GM12892 (cell line): Measurements from ENCODE around the gene ZNF385C.

Experiments used
- POLR2A ChIP-seq: IDR thresholded peaks from 2 replicates; pipeline ENCODE4 v1.6.1; 2011; ENCODE audit warnings: low read depth, low read length, control low read depth
- POLR2AphosphoS5 ChIP-seq: IDR thresholded peaks from 2 replicates; pipeline ENCODE4 v1.6.1; 2011; ENCODE audit warnings: low read depth, low read length, control low read depth

GRCh38 chr17:42125565-42125964 is 27.3 kb upstream of the ZNF385C start:
- no peak for TF ChIP-seq POLR2AphosphoS5
- no peak for TF ChIP-seq POLR2A
